GM19193 (cell line): ENCODE data around the gene PLCL2.

ENCODE experiments used
- POLR2A ChIP-seq: IDR thresholded peaks from 4 replicates; pipeline ENCODE4 v1.6.1; 2011; ENCODE audit not compliant: insufficient read depth, insufficient read length; ENCODE audit errors: extremely low read depth

PLCL2 gene

DNA sequence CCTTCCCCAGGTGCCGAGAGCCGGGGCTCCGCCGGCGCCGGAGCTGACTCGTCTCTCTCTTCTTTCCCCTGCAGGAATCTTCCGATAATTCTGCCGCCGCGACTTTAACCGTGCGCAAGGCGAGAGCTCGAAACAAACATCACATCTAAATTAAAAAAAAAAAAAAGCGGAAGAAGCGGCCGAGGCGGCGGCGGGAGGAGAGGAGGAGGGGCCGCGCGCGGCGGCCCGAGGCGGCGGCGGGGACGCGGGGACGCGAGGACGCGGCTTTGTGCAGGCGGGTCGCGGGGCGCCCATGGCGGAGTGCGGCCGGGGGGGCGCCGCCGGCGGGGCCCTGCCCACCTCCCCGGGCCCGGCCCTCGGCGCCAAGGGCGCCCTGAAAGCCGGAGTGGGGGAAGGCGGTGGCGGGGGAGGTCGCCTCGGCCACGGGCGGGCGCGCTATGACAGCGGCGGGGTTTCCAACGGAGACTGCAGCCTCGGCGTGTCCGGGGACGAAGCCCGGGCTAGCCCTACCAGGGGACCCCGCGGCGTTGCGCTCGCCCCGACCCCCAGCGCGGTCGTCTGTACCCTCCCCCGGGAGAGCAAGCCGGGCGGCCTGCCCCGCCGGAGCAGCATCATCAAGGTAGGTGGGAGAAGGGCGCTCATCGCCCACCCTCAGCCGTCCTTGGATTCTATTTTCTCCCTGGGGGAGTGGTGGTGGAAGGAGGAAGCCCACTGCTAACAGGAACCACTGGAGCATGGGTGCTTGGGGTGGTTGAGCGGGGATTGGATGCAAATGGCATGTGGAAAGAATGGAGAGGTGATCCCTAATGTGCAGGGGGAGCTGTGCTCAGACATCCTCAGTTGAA is at the start of gene PLCL2:
Gene PLCL2 (plus strand): TSS at position 208 of the 845 bp plus-strand sequence. CDS start 85 bp downstream, at position 293.
- TF ChIP-seq POLR2A = peak; percentile 58

DNA sequence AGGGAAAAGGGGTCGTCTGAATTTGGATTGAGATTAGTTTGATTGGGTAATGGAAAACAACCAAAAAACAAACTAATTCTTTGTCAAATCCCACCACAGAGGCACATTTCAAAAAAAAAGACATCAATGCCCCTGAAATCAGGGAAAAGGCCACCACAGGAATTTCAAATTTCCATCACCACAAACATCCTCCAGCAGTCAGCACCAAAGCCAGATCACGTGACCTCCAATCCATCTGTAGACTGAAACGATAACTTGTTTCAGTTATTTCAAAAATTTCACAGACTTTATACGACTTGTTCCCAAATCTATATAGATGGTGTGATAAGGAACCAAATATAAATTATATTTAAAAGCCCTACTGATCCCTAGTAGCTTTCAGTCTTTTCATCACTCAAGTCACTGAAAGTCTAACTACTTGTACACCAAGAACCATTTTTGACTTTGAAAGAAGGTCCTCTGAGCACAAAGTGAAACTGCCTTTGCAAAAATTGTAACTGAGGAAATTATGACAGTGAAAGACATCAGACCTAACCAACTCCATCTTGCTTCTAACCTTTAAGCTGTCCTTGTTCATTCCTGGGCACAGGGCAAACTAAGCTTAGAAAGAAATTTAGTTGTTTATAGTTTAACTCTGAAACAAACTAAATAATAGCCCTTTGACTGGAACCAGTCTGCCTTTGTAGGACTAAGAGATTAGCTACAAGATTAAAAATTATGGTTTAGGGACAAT is 48.1 kb upstream of the PLCL2 start:
- TF ChIP-seq POLR2A = no peak

DNA sequence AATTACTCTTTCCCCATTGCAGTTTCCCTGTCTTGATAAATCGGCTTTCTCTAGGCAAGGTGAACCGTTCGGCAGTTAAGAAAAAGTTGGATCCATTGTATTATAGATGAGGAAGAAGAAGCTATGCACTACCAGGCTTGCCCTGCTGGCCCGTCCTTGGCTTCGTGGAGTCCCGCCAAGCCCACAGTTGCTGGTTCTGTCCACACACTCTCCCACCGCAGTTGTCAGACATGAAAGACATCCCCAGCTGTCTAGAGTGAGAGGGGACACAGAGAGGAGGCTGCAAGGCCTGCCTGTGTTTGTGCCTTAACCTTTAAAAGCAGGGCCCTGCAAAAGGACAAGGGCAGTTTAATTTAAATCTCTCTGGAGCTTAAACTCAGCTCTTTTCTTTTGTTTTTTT is 47.2 kb upstream of the PLCL2 start:
- TF ChIP-seq POLR2A = no peak

DNA sequence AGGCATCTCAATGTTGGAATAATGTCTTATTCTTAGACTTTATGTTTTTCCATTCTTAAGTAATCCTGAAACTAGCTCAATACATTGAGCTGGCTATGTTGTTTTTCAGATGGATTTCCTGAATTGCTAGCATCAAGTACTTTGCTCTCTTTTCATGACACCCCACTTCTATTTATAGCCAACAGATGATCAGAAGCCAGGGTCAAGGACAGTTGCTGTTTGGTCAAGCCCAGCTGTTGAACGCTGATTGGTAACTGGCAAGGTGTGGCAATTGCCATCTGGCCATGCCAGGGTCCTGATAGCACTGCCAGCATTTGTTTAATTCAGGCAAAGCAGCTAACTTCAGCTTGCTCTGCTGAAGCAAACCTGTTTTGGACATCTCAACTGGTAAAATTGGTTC is 46.2 kb upstream of the PLCL2 start:
- TF ChIP-seq POLR2A = no peak

DNA sequence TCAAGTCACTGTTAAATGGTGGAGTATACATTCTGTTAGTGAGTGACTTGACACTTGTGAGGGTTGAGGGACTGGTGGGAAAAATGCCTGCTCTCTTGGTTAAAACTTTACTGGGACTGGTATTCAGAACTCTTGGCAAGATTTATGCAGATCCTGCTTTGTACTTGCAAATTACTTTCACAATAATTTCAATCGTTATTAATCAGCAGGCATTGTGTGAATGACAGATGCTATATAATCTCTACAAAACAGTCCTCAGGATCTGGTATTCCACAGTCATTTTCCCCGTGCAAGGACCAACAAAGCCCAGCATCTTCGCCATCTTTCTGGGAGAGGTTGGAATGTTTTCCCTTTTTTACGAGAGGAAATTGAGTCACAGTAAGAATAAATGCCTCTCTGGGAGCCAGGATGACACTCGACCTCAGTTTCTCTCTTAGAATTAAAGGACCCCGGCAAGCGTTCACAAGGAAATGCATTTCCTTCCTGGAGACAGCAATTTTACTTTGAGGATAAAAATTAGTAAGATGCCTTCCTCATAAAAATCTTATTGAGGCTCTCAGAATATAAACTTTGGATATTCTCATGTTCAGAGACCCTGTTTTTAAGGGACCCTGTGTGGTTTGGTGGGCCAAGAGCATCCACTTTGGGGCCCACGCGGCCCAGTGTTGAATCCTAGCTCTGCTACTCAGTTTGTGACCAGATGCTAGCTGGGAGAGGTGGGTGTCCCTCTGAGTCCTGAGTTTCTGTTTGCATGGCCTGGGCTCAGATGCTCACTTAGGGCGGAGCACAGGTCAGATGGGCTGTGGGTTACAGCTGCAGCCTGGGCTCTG is 45.3 kb upstream of the PLCL2 start:
- TF ChIP-seq POLR2A = no peak

DNA sequence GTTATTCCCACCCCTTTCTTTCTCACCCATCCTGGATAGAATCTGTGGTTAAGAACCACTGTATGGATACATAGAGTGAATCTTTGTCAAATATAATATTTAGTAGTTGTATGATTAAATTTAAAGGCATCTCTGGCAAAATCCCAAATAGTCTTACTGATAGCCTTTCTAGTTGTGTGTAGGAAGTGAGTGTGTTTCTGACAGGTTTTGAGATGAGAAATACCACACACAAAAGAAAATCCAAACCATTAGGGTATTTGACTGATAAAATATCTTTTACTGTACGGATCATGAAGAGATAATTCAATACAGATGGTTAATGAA is 44.7 kb upstream of the PLCL2 start:
- no peak for TF ChIP-seq POLR2A

DNA sequence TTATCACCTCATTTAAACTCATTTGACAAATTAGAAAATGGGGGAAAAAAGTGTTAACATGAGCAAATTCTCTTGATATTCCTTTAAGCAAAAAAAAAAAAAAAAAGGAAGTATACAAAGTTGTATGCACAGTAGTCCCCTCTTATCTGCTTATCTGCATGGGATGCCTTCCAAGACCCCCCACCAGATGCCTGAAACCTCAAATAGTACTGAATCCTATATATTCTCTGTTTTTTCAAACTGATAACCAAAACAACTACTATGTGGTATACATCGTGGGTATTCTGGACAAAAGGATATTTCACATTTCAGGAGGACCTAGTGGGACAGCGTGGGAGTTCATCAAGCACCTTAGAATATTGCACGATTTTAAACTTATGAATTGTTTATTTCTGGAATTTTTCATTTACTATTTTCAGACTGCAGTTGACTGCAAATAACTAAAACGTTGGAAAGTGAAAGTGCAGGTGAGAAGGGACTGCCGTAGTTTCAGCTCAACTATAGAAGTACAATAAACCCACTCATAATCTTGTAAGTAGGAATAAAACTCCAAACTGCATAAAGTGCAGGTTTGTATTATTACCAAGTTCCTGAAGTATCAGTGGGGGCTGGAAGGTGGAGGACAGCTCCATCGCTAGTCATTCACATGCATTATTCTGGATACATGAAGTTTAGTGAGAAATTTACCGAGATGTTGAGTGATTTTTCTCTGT is 43.6 kb upstream of the PLCL2 start:
- TF ChIP-seq POLR2A = no peak

DNA sequence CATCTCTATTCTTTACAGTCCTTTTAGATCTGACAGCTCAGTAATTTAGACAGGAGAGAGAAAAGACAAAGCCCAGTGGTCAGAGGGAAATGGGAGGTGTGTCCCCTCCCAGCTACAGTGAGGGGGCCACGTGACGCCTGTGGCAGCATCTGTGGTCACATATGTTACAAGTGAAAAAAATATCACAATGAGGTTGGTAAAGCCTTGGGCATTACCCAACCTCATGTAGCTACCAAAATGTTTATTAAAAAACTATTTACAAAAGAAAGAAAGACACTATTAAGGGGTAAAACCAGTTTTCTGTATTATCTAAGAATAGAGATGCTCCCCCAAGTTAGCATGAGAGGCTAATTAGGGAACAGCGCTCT is 42.9 kb upstream of the PLCL2 start:
- TF ChIP-seq POLR2A = no peak

DNA sequence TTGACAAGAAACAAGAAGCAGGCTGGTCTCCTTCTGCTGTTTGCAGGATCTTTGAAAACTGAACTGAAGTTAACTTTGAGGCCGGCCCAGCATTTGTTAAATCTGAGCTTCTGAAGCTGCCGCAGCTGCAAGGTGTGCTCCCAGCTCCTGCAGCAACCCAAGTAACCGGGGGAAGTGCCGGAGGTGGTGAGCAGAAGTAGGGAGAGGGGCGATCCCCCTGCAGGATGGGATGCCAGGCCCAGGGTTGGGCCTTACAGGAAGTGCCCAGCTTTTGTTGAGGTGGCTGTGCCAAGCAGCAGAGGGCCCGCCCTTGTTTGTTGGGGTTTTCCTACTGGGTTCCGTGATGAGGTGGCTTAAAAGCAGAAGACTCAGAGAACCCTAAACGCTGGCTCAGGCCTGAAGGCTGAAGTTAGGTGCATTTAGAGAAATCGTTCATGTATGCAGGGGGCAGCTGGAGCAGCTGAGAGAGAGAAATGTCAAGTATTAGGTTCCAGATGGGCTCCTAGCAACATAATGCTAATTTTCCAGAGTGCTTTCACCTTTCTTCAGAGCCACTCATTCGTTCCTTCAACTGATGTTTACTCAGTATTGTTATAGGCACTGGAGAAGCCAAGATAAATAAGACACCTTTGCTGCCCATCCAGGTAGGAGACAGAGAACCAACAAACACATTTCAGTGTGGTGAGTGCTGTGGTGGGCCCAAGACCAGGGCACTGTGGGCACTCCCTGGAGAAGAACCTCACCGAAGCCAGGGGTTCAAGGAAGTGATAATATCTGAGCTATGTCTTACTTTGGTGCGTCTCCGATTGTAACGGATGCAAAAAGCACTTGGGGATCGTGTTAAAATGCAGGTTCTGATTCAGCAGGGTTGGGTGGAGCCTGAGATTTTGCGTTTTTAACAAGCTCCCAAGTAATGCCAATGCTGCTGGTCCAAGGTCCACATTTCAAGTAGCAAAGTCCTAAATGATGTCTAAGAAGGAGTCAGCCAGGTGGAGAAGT is 42.2 kb upstream of the PLCL2 start:
- peak; percentile 13 for TF ChIP-seq POLR2A

DNA sequence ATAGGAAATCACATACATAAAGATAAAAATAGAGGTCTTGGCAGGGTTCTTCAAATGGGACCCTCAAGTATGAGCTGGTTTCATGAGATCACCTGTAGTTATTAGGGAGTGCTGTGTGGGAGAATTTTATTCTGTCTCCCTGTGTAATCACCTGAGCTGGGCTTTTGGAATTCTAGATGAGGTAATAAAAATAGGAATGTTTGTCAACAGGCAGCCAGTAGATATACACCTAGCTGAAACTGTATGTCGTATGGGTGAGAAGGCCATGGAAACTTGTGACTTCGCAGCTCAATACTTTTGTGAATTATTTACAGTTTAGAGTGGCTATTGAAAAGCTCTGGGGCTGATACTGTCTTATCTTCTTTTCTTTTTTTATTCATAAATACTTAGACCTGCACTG is 40.5 kb upstream of the PLCL2 start:
- TF ChIP-seq POLR2A = no peak

DNA sequence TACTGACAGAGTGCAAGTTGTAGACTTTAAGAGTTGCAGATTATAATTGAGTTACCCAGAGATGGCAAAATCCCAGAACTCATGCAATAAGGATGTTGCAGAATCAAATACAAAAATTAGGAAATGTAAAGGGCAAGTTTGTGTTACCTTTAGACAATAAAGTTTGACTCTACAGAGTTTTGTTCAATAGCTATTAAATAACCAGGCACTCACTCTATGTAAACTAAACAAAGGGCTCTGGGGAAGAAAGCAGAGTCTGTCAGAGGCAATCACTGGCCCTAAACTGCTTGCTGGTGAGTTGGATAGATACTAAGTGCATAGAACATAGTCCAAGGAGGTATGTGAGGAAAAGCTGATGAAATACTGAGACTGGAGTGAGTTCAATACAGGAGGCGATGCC is 40.0 kb upstream of the PLCL2 start:
- TF ChIP-seq POLR2A = no peak

DNA sequence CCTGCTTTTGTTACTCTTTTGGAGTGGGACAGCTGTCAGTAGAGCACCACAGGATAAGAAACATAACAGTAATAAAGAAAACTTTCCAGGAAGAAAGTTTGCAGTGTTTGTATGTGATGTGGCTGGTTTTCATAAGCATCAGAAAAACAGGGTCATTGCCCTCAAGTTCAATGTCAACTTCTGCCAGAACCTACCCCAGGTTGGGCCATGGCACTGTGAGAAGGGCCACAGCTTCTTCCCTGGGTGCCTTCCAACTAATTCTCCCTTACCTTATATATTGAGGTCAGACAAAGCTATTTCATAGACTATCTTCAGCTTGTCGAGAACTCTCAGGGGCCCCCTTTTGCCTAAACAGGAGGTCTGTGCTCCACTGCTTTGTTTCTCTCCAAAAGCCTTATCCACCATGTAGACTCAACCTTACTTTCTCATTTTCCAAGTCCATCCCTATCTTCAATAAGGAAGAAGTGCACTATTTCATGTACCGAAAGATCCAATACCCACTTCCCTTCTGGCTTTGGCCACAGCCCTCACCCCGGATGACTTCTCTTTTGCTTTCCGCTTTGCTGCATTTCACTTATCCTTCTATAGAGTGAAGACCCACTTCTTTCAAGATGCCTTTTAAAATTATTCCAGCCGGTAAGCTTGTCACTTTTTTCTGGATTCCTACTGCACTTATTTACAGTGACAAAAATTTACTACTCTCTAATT is 38.2 kb upstream of the PLCL2 start:
- no peak for TF ChIP-seq POLR2A

DNA sequence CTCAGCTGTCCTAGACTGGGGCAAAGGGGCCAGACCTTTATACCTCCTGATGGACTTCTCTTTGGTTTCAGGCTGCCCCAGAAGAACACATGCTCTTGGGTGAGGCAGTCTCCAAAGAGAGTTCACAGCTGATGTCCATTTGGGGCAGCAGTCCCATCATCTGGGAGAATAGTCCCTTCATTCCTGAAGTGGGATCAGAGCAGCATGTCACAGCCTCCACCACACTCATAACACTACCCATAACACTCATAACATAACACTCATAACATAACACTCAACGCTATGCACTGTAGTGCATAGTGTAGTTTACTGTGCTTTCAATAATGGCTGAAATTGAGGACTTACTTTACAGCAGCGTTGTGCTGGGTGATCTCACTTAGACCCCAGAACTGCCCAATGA is 36.7 kb upstream of the PLCL2 start:
- no peak for TF ChIP-seq POLR2A
